Stimulated activated CD8-positive, alpha-beta memory T cell treated with anti-CD3 and anti-CD28 coated beads, Interleukin-12 subunit alpha, Interleukin-12 subunit beta, amount 100 ng/mL, for 24 hours (primary cell): ENCODE data around the gene ZNF471.

ENCODE experiments used
- DNase-seq: peaks from one replicate; pipeline ENCODE4 v3.0.0-alpha.2; 2020; ENCODE audit errors: extremely low read depth

Gene ZNF471

GRCh38 chr19:56507446-56508289 lies at the start of gene ZNF471:
Gene ZNF471 (plus strand): TSS chr19:56507855. CDS start chr19:56511572, 3,717 bp downstream.
- DNase-seq: peak; percentile 69

GRCh38 chr19:56474308-56474707 lies 33.3 kb upstream of the ZNF471 start:
- no peak for DNase-seq

DNA sequence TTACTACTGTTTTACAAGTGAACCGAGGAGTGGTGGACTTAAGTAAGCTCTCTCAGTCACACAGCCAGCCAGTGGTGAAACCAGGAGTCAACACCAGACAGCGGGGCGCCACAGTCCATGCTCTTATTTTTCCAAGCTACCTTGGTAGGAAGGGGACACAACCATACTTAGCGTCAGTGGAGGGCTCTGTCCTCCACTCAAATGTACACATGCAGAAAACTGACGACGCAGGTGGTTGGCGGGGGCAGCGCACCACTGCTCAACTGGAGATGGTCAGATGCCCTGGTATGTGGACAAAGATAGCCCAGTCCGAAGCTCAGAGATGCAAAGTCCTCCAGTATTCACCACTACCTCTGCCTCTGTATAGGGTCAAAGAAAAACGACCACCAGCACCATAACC lies 31.6 kb upstream of the ZNF471 start:
- no peak for DNase-seq

DNA sequence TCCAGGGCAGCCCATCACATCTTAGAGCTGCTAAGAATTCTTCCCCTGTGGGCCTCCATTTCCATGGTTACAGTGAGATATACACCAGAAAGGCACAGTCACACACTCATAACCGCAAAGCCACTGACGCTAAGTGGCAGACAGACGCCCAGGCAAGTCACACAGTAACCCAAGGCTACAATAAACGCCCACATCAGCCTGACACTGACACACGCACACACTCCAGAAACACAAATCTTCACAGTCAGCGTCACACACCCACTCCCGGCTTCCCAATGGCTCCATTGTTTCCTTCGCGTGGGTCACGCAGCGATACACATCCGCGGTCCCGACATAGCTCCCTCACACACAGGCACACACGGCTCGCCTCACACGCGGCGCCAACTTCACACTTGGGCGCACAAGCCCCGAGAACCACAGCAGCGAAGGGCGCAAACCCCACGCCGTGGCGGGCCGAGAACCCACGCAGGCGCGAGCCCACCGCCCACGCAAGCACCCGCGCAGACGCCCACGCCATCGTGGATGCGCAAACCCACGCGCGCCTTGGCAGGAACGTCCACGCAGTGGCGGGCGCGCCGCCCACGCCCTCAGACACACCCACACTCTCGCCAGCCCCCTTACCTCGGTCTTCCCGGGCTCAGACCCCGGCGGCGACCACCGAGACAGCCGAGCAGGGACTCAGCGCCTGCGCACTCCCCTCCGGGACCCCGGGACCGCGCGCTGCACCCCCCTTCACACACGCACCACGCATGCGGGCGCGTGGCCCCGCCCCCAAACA lies 30.8 kb upstream of the ZNF471 start, which contains the start of gene ZNF667:
Gene ZNF667, minus strand, starts transcription at position 695 of the 778 bp plus-strand sequence. CDS start 14,975 bp downstream, outside the sequence.
- DNase-seq: peak; percentile 2

DNA sequence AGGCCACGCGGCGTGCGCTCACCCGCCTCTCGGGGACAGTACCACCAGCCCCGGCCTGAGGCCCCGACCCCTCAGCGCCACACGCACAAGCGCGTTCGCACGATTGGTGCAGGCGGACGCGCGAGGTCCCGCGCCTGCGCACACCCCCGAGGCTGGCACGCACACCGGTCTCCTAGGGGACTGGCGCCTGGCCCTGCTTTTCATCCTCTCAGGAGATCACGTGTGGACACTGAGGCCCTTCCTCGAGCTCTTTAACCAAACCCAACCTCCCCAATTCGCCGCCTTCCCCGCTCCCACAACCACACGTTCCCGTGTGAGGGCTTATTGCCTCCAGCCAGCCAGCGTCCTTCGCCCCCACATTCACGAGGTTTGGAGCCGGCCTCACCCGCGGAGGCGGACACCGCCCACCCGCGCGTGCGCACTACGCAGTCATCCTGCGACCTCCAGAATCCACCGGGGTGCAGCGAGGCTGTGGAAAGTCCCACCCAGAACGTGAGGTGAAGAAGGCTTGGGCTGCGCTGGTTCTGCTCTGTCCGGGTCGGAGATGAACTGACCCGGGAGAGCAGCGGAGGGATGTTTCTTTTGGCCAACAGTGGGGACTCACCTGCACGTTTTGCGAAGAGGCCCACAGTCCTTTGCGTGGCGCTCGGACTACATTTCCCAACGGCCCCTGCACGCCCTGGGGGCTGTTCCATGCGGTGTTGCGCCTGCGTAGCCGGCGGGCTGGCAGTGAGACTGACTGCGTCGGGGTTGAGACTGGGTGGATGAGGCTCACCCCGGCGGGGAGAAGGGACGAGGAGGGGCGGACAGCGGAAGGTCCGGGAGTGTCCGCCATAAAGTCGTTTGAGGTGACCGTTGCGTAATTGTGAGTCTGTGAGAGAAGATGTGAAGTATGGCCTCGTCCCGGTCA lies 30.0 kb upstream of the ZNF471 start:
- peak; percentile 42 for DNase-seq

- DNase-seq: no peak
These were observed 16.3 kb upstream of the ZNF471 start for GRCh38 chr19:56491399-56491798.

GRCh38 chr19:56504581-56504980 lies 3.1 kb upstream of the ZNF471 start:
- DNase-seq: no peak

DNA sequence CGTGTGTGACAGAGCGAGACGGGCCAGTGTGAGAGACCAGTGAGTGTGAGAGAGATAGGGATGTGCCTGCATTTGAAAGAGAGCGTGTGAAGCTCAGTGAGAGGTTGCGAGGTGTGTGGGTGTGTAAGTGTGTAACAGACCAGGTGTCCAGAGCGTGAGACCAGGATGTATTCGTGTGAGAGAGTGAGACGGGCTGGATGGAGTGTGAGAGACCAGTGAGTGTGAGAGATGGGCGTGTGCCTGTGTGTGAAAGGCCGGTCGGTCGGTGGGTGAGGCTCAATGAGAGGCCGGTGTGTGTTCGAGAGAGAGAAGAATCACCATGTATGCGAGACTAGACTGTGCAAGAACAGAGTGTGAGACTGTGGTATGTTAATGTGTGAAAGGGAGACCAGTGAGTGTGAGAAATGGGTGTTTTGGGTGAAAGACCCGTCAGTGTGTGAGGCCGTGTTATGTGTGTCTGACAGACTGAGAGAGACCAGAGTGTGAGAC lies 679 bp downstream of the ZNF471 start:
- DNase-seq: no peak

DNA sequence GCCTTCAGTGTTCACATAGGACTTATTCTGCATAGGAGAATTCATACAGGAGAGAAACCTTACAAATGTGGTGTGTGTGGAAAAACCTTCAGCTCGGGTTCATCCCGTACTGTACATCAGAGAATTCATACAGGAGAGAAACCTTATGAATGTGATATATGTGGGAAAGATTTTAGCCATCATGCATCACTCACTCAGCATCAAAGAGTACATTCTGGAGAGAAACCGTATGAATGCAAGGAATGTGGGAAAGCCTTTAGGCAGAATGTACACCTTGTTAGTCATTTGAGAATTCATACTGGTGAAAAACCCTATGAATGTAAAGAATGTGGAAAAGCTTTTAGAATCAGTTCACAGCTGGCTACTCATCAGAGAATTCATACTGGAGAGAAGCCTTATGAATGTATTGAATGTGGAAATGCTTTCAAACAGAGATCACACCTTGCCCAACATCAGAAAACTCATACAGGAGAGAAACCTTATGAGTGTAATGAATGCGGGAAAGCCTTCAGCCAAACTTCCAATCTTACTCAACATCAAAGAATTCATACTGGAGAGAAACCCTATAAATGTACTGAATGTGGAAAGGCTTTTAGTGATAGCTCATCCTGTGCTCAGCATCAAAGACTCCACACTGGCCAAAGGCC lies 17.7 kb downstream of the ZNF471 start:
- DNase-seq: no peak

DNA sequence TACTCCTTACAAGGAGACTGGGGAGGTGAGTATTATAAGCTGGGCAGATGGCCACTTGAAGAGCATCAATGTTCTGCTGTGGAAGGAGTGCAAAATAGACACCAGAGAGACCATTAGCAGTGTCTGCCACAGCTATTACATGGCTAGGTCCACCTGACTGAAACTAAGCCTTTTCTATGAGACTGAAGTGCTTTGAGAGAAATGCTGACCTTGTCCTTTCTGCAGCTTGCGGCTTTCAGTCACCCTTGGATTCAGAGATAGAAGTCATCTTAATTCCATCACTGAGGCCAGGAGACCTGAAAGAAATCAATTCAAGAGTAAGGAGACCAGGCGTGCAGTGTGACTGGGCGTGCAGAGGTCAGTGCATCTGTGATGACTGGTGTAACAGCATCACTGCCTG lies 29.8 kb downstream of the ZNF471 start:
- no peak for DNase-seq

DNA sequence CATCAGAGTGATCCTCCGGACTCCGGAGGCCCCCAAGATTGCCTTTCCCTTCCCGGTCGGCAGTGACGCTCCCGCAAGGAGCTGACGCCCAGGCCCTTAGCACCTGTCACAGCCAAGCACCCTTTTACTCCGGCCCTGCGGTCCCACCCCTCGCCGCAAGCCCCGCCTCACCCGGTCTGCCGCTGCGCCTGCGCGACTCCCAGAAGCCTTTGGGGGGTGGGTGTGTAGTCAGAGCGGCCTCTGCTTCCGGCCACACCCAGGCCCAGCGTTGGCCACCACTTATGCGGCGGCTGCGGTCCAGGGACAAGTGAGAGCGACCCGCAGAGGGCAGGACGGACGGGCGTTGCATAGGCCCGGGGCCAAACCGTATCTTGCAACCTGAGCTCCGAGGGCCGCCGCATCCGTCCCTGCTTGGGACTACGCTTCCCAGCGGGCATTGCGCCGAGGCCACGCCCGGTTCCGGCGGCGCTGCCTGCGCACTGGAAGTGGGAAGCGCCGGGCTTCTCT lies 30.7 kb downstream of the ZNF471 start:
- peak; percentile 68 for DNase-seq

DNA sequence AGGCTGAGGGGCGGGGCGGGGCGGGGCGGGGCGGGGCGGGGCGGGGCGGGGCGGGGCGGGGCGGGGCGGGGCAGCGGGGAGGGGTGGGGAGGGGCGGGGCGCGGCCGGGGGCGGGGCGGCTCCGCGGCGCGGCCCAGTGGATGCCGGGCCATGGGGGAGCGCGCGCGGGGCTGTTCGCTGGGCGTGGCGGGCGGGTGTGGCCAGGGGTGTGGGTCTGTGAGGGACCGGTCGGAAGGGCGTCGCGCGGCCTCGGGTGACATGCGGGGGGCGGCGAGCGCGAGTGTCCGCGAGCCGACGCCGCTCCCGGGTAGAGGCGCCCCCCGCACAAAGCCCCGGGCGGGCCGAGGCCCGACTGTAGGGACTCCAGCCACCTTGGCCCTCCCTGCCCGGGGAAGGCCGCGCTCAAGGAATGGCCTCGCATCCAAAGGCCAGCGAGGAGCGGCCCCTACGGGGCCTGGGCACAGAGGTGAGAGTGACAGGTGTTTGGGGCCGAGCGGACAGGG lies 31.2 kb downstream of the ZNF471 start, which contains the start of gene ZFP28:
Gene ZFP28, plus strand, starts transcription at position 188 of the 503 bp plus-strand sequence. Its CDS starts 71 bp downstream, at position 259.
- peak; percentile 43 for DNase-seq

DNA sequence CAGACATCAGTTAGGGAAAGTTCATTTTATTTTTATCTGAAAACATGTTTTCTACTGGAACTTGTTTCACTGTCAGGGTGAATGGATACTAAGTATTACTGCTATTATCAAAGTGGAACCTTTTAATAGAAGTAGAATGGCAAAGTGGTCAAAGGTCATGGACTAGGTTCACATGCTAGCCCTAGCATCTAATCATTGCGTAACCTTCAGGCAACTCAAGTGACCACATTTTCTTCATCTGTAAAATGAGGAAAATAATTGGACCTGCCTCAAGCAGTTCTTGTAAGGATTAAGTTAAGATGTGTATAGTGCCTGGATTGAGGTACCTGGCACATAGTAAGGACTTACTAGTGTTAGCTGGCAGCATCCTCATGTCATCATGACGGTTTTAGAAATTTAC lies 36.1 kb downstream of the ZNF471 start:
- no peak for DNase-seq

DNA sequence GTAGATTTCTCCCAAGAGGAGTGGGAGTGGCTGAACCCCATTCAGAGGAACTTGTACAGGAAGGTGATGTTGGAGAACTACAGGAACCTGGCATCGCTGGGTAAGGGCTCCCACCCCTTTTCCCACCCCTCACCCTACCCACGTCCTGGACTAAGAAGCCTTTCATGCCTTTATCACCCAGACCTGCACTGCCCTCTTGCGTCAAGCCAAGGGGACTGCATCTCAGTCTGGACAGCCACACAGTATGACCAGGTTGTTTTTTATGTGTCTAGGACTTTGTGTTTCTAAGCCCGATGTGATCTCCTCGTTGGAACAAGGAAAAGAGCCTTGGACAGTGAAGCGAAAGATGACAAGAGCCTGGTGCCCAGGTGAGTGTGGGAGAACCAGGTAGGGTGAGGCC lies 39.9 kb downstream of the ZNF471 start:
- DNase-seq: no peak

- no peak for DNase-seq
These were observed 46.7 kb downstream of the ZNF471 start for GRCh38 chr19:56554272-56554869.

- DNase-seq: no peak
These were observed 55.1 kb downstream of the ZNF471 start for GRCh38 chr19:56562766-56563165.

GRCh38 chr19:56566904-56567273 lies 59.2 kb downstream of the ZNF471 start:
- no peak for DNase-seq

GRCh38 chr19:56567274-56568120 lies 59.8 kb downstream of the ZNF471 start, which contains the start of gene ZNF470:
Gene ZNF470 (plus strand): TSS chr19:56567468. CDS start chr19:56570312, 2,844 bp downstream.
- DNase-seq: peak; percentile 76

- DNase-seq: no peak
These were observed 64.9 kb downstream of the ZNF471 start for GRCh38 chr19:56572589-56572988.
